Adrenal gland (tissue), 5 donors: Measurements from ENCODE around the gene TMEM140.

Source experiments
- POLR2A ChIP-seq, 2 donors: fragments of 450-650 bp; IDR thresholded peaks; one replicate each; pipeline ENCODE4 v1.6.1; 2017; ENCODE audit warnings: antibody characterized with exemption in 2 of 2, mild to moderate bottlenecking in 2 of 2, moderate library complexity in 1 of 2
- TF ChIP-seq, protein P1 (sequence below), 6 experiments: fragments of 450-650 bp in 4 of 6; fragments of 200-600 bp in 2 of 6; sonication (generic) in 1 of 6; IDR thresholded peaks; 1 replicate in 5 of 6; 2 replicates in 1 of 6; pipeline versions ENCODE4 v1.5.1 to v1.8.0; 2016 to 2021; ENCODE audit warnings: antibody characterized with exemption in 6 of 6, mild to moderate bottlenecking in 2 of 6, moderate library complexity in 1 of 6
- donor health status: DM: no; HTN: no; CAD: no.

DNA sequence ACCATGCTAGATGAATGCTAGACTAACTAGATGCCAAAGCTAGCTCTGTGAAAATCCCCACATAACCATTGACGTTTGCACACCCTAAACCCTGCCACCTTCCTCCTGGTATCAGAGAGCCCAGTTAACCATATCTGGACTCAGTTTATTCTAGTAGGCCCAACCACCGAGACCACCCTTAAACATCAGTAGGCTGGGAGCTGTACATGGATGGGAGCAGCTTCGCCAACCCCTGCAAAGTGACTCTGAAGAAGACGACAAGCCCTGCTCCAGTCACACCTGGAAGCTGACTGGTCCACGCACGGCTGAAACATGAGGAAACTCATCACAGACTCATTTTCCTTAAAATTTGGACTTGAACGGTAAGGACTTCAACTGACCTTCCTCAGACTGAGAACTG lies 27.1 kb downstream of the TMEM140 start:
- TF ChIP-seq, protein P1, sequence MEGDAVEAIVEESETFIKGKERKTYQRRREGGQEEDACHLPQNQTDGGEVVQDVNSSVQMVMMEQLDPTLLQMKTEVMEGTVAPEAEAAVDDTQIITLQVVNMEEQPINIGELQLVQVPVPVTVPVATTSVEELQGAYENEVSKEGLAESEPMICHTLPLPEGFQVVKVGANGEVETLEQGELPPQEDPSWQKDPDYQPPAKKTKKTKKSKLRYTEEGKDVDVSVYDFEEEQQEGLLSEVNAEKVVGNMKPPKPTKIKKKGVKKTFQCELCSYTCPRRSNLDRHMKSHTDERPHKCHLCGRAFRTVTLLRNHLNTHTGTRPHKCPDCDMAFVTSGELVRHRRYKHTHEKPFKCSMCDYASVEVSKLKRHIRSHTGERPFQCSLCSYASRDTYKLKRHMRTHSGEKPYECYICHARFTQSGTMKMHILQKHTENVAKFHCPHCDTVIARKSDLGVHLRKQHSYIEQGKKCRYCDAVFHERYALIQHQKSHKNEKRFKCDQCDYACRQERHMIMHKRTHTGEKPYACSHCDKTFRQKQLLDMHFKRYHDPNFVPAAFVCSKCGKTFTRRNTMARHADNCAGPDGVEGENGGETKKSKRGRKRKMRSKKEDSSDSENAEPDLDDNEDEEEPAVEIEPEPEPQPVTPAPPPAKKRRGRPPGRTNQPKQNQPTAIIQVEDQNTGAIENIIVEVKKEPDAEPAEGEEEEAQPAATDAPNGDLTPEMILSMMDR (IDR thresholded peaks at IDR 0.05) = no peak
- TF ChIP-seq POLR2A (IDR thresholded peaks at IDR 0.05) = no peak
